Activated CD4-positive, alpha-beta T cell treated with anti-CD3 and anti-CD28 coated beads, Interleukin-2, amount 50 U/mL, for 48 hours (primary cell): ENCODE results near the gene PRKAB2.
"Not testable (repeated sequence)": the region's sequence is repeated elsewhere in the genome, so short reads cannot be mapped to it uniquely, and the experiment has no call there.

Experiments used
- DNase-seq, 2 experiments: peaks; one replicate each; pipeline ENCODE4 v3.0.0-alpha.2; 2020

The PRKAB2 gene

DNA sequence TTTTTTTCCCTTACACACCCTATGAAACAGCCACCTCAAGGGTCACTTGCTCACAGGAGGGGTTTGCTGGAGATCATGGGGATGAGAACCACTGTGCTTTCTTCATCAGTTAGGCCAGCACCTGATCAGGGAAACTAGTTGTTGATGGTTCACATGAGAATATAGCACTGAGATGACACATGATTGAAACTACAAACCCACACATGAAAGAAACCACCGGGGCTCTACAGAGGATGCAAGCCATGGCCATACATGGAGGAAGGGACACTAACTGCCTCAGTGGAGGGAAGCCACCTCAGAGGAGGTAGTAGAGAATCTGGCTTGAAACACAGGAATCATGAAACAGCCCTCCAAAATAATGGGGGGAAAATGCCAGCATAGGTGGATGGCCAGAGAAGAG, 63.2 kb downstream of the PRKAB2 start:
- DNase-seq = no peak

DNA sequence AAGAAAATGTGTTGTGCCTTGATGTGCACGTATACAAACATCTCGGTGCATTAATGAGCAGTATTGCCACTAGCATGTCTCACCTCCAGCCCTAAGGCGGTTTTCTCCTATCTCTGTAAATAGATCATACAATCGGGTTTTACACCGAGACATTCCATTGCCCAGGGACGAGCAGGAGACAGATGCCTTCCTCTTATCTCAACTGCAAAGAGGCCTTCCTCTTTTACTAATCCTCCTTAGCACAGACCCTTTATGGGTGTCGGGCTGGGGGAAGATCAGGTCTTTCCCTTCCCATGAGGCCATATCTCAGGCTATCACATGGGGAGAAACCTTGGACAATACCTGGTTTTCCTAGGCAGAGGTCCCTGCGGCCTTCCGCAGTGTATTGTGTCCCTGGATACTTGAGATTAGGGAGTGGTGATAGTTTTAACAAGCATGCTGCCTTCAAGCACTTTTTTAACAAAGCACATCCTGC, 65.8 kb downstream of the PRKAB2 start:
- not testable (repeated sequence) for DNase-seq

DNA sequence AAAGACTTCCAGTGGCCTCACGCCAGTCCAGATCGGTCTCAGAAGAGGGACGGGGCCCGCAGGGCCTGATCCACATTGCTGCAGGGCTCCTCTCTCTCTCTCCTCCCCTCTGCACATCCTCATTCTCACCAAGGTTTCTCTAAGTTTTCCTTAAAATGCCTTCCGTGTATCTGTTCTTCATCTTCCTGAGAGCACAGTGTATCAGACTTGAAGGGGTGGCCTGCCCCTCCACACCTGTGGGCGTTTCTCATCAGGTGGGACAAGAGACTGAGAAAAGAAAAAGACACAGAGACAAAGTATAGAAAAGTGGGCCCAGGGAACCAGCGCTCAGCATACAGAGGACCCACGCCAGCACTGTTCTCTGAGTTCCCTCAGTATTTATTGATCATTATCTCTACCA, 66.4 kb downstream of the PRKAB2 start:
- DNase-seq = no peak
